Measurements from ENCODE around the gene ATP1B4. TPM values are rescaled to one million over a fixed set of nuclear protein-coding genes. Genes with fewer than 3 reads are reported as not detected.
A peak's percentile ranks its signal among the peaks of the same experiment; 100 is the strongest.
"Not testable (repeated sequence)": the region's sequence is repeated elsewhere in the genome, so short reads cannot be mapped to it uniquely, and the experiment has no call there.

The ATP1B4 gene
- not detected for total RNA-seq
- long read RNA-seq, result 0 reads

- ATAC-seq (no peak), DNase-seq (no peak)
- intact Hi-C loops (cut with DNase I, micrococcal nuclease), result no loop called here
These were observed at the start of gene ATP1B4 for GRCh38 chrX:120361764-120362305. Gene ATP1B4 (plus strand): TSS chrX:120362089. CDS start chrX:120362169, 80 bp downstream.

DNA sequence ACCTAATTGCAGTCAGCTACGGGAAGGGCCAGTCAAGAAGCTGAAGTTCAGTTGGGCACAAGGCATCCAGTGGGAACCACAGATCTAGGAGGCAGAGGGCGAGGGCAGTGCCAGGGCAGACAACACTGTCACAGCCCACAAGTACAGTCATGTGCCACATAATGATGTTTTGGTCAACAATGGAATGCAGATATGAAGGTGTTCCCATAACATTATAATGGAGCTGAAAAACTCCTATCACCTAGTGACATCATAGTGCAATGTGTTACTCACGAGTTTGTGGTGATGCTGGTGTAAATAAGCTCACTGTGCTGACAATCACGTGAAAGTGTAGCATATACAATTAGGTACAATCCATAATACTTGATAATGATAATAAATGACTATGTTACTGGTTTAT is 46.1 kb upstream of the ATP1B4 start:
- ATAC-seq (no peak), DNase-seq (no peak)
- intact Hi-C loops (cut with DNase I, micrococcal nuclease), result no loop called here

DNA sequence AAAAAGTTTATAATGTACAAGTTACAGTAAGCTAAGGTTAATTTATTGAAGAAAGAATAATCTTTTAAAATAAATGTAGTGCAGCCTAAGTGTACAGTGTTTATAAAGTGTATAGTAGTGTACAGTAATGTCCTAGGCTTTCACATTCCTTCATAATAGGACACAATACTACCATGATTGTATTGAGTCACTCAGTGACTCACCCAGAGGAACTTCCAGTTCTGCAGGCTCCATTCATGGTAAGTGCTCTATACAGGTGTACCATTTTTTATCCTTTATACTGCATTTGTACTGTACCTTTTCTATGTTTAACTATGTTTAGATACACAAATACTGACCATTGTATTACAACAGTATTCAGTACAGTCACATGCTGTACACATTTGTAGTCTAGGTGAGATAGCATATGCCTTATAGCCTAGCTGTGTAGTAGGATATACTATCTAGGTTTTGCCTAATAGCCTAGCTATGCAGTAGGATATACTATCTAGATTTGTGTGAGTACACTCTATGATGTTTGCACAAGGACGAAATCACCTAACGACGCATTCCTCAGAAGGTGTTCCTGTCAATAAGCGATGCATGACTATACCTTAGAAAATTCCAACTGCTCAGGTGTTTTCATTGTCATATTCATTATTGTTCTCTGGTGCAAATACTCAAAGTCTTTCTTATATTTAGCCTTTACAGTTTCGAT is 45.2 kb upstream of the ATP1B4 start:
- intact Hi-C loops (cut with DNase I, micrococcal nuclease), result no loop called here
- ATAC-seq (peak; percentile 38), DNase-seq (no peak)

GRCh38 chrX:120318411-120318810 is 43.5 kb upstream of the ATP1B4 start:
- intact Hi-C loops (cut with DNase I, micrococcal nuclease), result no loop called here
- no peak for DNase-seq
- no peak for ATAC-seq

DNA sequence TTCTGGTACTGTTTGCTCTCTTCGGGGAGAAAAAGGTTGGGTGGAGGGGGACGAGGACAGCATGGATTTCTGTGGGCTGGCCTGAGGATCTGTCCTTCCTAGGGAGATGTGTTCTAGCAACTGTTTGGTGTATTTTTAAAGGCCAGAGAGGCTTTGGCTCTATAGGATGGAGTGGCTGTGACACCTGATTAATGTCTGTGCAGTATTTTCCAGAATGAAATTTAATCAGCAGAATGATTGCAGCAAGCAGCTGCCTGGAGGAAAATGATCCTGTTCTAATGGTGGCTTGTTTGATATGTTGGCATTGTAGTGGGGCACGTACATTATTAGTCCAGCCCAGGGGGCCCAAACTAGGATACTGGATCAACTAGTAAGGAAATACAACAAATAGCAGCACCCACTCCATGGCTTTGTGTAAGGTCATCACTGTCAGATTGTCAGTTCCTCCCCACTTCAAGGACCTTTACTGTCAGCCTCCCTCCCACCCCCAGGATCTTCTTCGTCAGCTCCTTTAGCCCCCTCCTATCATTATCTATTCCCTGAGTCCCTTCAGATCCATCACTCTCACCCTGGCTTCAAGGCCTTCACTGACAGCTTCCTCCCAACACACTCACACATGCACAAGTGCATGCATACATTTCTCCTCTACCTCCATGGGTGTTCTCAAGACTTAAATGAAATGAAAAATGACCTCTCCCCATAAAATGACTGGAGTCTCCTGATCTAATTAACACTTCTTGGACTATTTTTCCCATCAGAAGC is 40.2 kb upstream of the ATP1B4 start:
- DNase-seq (no peak), ATAC-seq (no peak)
- intact Hi-C loops (cut with DNase I, micrococcal nuclease), result no loop called here

DNA sequence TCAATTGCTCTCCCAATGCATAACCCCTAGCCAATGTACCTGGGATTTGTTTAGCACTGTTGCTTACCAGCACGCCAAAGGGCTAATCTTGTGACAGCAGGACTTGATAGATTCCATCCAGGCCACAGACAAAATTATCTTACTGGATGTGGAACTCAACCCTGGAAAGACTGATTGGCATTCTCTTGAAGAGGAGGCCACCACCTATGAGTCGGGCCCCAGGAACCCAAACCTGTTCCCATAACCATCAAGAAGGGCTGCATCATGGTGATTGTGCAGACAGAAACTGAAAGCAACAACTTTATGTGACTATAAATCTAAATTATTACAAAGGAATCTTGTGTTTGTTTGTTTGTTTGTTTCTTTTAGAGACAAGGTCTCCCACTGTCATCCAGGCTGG is 30.8 kb upstream of the ATP1B4 start:
- ATAC-seq (no peak), DNase-seq (no peak)
- intact Hi-C loops (cut with DNase I, micrococcal nuclease), result no loop called here

- no peak for ATAC-seq
- DNase-seq, result no peak
- intact Hi-C loops (cut with DNase I, micrococcal nuclease), result no loop called here
These were observed 29.5 kb upstream of the ATP1B4 start for GRCh38 chrX:120332394-120332793.

GRCh38 chrX:120334151-120334550 is 27.7 kb upstream of the ATP1B4 start:
- ATAC-seq (no peak), DNase-seq (no peak)
- intact Hi-C loops (cut with DNase I, micrococcal nuclease), result no loop called here

GRCh38 chrX:120334603-120335002 is 27.3 kb upstream of the ATP1B4 start:
- DNase-seq (no peak), ATAC-seq (no peak)
- intact Hi-C loops (cut with DNase I, micrococcal nuclease), result no loop called here

DNA sequence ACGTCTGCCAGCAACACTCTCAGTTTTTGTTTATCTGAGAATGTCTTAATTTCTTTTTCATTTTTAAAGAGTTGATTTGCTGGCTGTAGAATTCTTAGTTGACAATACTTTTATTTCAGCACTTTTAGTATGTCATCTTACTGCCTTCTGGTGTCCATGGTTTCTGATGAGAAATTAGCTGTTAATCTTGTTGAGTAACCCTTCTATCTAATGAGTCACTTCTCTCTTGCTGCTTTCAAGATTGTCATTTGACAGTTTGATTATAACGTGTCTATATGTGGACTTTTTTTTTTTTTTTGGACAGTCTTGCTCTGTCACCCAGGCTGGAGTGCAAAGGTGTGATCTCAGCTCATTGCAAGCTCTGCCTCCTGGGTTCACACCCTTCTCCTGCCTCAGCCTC is 26.6 kb upstream of the ATP1B4 start:
- intact Hi-C loops (cut with DNase I, micrococcal nuclease), result no loop called here
- ATAC-seq (no peak), DNase-seq (no peak)

DNA sequence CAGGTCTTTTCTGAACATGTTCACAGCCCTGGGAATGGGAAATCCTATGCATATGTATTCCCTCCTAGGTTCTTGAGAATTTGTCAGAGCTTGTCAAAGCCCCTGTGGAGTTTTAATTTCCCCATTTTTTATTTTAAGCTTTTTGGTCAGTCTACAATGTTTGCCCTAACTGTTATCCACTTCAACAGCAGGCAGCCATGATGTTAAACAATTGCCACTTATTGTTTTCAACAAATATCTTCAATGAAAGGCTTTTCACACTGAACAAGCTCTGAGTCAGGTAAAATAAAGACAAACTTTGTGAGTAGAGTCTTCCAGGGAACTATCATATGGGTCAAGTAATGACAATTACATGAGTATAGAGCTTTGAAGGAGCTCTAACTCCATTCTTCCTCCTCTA is 25.0 kb upstream of the ATP1B4 start:
- ATAC-seq (no peak), DNase-seq (no peak)
- intact Hi-C loops (cut with DNase I, micrococcal nuclease), result no loop called here

GRCh38 chrX:120344566-120344965 is 17.3 kb upstream of the ATP1B4 start:
- DNase-seq; intact Hi-C loops (cut with DNase I, micrococcal nuclease); ATAC-seq: not testable (repeated sequence)

DNA sequence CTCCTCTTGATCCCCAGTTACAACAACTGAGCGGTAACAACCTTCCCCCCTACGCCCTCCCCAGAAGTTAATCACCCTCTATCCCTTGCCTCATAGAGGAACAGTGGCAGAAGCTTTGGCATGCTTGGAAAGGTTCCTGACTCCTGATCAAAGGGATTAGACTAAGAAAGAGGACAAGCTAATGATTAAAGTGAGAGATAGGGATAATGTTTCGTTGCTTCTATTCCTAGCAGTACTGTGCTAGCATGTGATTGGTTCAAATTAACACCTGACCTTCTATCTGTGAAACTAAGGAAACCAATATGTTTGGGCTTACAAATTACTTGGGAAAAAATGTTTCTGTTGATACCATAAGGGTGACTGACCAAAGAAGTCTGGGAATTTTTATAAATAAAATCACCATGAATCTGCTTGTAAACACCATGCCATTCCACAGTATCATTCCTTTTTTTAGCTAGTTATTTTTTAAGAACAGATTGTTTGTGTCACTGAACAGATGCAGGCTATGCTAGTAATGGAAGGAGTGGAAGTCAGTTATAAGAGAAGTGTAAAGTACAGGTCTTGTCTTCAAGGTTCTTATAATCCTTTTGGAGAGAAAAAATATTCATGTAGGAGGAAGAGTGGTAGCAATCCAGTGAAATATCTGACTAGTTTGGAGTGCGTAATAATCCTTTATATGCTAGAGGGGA is 11.3 kb upstream of the ATP1B4 start:
- no peak for DNase-seq
- ATAC-seq, result no peak
- intact Hi-C loops (cut with DNase I, micrococcal nuclease), result no loop called here

GRCh38 chrX:120356084-120356483 is 5.8 kb upstream of the ATP1B4 start:
- no peak for ATAC-seq
- DNase-seq, result no peak
- intact Hi-C loops (cut with DNase I, micrococcal nuclease), result no loop called here

- intact Hi-C loops (cut with DNase I, micrococcal nuclease), result no loop called here
These were observed 4.7 kb upstream of the ATP1B4 start for GRCh38 chrX:120357186-120357585.

DNA sequence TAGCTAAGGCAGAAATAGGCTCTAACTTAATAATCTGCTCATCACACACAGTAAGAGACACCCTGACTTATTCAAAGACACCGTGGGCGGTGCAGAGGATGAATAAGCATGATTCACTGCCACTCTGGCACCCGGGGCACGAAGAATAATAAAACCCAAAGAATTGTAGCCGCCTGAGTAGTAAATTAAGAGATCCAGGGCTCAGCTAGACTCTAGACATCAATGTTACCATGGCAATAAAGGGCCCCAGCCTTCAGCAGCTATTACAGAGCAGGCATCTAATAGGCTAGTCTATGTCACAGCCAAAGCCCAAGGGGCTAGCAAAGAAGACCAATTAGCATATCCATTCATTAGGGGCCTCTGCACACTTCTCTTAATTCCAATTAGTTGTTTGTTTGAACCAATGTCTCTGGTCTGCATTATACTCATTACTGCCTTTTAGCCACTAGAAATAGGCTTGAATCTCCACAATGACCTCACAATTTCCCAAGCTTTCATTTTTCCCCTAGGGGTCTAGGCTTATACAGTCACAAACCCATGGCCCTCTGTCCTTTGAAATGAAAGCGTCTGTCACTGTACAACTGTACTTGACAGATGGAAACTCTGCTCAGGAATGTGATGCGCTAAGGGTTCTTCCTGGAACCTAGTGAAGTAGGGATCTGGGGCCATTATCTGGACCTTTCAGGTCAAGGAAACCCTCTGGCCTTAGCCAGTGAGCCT is 3.0 kb upstream of the ATP1B4 start:
- intact Hi-C loops (cut with DNase I, micrococcal nuclease), result no loop called here
- ATAC-seq, result no peak
- no peak for DNase-seq

More at GRCh38 chrX:120357186-120357585, 4.7 kb upstream of the ATP1B4 start:
- no peak for DNase-seq
- no peak for ATAC-seq

GRCh38 chrX:120365320-120365719 is 3.4 kb downstream of the ATP1B4 start:
- intact Hi-C loops (cut with DNase I, micrococcal nuclease), result no loop called here
- DNase-seq (peak; percentile 28 to 54), ATAC-seq (no peak)

GRCh38 chrX:120365968-120366367 is 4.1 kb downstream of the ATP1B4 start:
- ATAC-seq, result no peak
- intact Hi-C loops (cut with DNase I, micrococcal nuclease), result no loop called here

DNA sequence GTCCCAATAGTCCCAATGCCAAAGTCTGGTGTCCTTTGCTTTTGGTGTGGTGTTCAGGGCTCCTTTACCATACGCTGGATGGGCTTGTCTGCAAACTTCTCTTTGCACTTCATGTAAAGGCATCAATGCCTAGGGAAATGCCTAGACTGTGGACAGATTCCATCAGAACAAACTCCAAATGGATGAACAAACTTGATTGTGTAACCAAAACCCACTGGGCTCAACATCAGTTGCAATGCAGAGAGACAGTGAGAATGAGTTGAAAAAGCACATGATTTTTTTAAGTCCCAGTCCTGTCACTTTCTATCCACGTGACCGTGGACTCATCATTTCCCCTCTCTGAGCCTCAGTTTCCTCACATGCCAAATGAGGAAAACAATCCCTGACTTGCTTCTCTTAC is 4.9 kb downstream of the ATP1B4 start:
- intact Hi-C loops (cut with DNase I, micrococcal nuclease), result no loop called here
- DNase-seq (no peak), ATAC-seq (no peak)

More at GRCh38 chrX:120365968-120366367, 4.1 kb downstream of the ATP1B4 start:
- DNase-seq, result no peak

Data from left colon (tissue), 2 donors.